ENCODE data around the gene ADAMTS6. TPM values are rescaled to one million over a fixed set of nuclear protein-coding genes. Genes with fewer than 3 reads are reported as not detected.

The ADAMTS6 gene
- total and polyA plus RNA-seq, 2 donors (not counting 1 experiment from before 2014, with no cell fraction given): 3.6 to 12.3 TPM

- H3K9me3 Mint-ChIP-seq (ENCODE audit: insufficient read depth): no peaks in the 10 kb centered on the region
- intact Hi-C loops (cut with micrococcal nuclease): no loop called here
These were observed 149.1 kb downstream of the ADAMTS6 start for GRCh38 chr5:65332591-65332990.

GRCh38 chr5:65329266-65329665, 152.5 kb downstream of the ADAMTS6 start:
- no peak for ATAC-seq (ENCODE audit: low read depth)
- no peak for DNase-seq
- Histone ChIP-seq H3K4me1 (ENCODE audit: control insufficient read depth in 2 of 2, insufficient read depth in 2 of 2, low read length in 2 of 2) (no peaks in the 10 kb centered on the region), H3K9me3 (ENCODE audit: control extremely low read depth in 1 of 3, control insufficient read depth in 2 of 3, insufficient read depth in 1 of 3, low read length in 2 of 3) (no peaks in the 10 kb centered on the region), H2AFZ (ENCODE audit: insufficient read depth, low read depth, low read length, poor library complexity, severe bottlenecking) (no peak overlapping the region), H3K4me2 (replicated peaks; ENCODE audit: low read depth, low read length, poor library complexity, severe bottlenecking) (no peak overlapping the region), H3K36me3 (replicated peaks in 1 of 2; ENCODE audit: control extremely low read depth in 1 of 2, control insufficient read depth in 1 of 2, extremely low read depth in 1 of 2, insufficient read depth in 2 of 2, low read length in 1 of 2) (no peaks in the 10 kb centered on the region), H3K27me3 (replicated peaks in 1 of 4; ENCODE audit: control extremely low read depth in 1 of 4, control insufficient read depth in 3 of 4, insufficient read depth in 4 of 4, low read length in 3 of 4) (no peaks in the 10 kb centered on the region), H3K9ac (ENCODE audit: low read length) (no peak overlapping the region), H3K4me3 (ENCODE audit: control extremely low read depth in 1 of 5, extremely low read depth in 1 of 5, insufficient read depth in 1 of 5, low read depth in 2 of 5, low read length in 4 of 5) (no peak overlapping the region), H3K79me2 (ENCODE audit: control insufficient read depth, insufficient read depth, low read length) (no peaks in the 10 kb centered on the region), H4K20me1 (ENCODE audit: control insufficient read depth, insufficient read depth, low read length, poor library complexity, severe bottlenecking) (no peaks in the 10 kb centered on the region), H3K27ac (ENCODE audit: low read length in 2 of 2) (no peak overlapping the region)
- Mint-ChIP-seq H3K27ac (no peak overlapping the region), H3K9me3 (ENCODE audit: insufficient read depth) (no peaks in the 10 kb centered on the region), H3K4me3 (no peak overlapping the region), H3K4me1 (no peaks in the 10 kb centered on the region), H3K27me3 (no peaks in the 10 kb centered on the region)
- ChIA-PET POLR2A (no interaction called here), CTCF (no interaction called here)
- TF ChIP-seq, protein P1, sequence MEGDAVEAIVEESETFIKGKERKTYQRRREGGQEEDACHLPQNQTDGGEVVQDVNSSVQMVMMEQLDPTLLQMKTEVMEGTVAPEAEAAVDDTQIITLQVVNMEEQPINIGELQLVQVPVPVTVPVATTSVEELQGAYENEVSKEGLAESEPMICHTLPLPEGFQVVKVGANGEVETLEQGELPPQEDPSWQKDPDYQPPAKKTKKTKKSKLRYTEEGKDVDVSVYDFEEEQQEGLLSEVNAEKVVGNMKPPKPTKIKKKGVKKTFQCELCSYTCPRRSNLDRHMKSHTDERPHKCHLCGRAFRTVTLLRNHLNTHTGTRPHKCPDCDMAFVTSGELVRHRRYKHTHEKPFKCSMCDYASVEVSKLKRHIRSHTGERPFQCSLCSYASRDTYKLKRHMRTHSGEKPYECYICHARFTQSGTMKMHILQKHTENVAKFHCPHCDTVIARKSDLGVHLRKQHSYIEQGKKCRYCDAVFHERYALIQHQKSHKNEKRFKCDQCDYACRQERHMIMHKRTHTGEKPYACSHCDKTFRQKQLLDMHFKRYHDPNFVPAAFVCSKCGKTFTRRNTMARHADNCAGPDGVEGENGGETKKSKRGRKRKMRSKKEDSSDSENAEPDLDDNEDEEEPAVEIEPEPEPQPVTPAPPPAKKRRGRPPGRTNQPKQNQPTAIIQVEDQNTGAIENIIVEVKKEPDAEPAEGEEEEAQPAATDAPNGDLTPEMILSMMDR (IDR thresholded peaks at IDR 0.05): no peak
- no peak for TF ChIP-seq EZH2 (IDR thresholded peaks at IDR 0.05; ENCODE audit: borderline replicate concordance, insufficient read depth, low read depth, low read length, poor library complexity, severe bottlenecking)
- no CpG with 5 or more reads among the region's 2 CpGs for WGBS (ENCODE audit: insufficient coverage)
- intact Hi-C loops (cut with micrococcal nuclease): no loop called here

More at GRCh38 chr5:65332591-65332990, 149.1 kb downstream of the ADAMTS6 start:
- no CpG with 5 or more reads among the region's 1 CpG for WGBS (ENCODE audit: insufficient coverage)
- ATAC-seq (ENCODE audit: low read depth) (no peak), DNase-seq (no peak)
- Histone ChIP-seq H3K27me3 (replicated peaks in 1 of 4; ENCODE audit: control extremely low read depth in 1 of 4, control insufficient read depth in 3 of 4, insufficient read depth in 4 of 4, low read length in 3 of 4) (no peaks in the 10 kb centered on the region), H3K27ac (ENCODE audit: low read length in 2 of 2) (no peak overlapping the region), H3K4me2 (replicated peaks; ENCODE audit: low read depth, low read length, poor library complexity, severe bottlenecking) (no peak overlapping the region), H3K4me1 (ENCODE audit: control insufficient read depth in 2 of 2, insufficient read depth in 2 of 2, low read length in 2 of 2) (no peaks in the 10 kb centered on the region), H3K36me3 (replicated peaks in 1 of 2; ENCODE audit: control extremely low read depth in 1 of 2, control insufficient read depth in 1 of 2, extremely low read depth in 1 of 2, insufficient read depth in 2 of 2, low read length in 1 of 2) (no peaks in the 10 kb centered on the region), H2AFZ (ENCODE audit: insufficient read depth, low read depth, low read length, poor library complexity, severe bottlenecking) (no peak overlapping the region), H3K9ac (ENCODE audit: low read length) (no peak overlapping the region), H3K79me2 (ENCODE audit: control insufficient read depth, insufficient read depth, low read length) (no peaks in the 10 kb centered on the region), H3K9me3 (ENCODE audit: control extremely low read depth in 1 of 3, control insufficient read depth in 2 of 3, insufficient read depth in 1 of 3, low read length in 2 of 3) (no peaks in the 10 kb centered on the region), H4K20me1 (ENCODE audit: control insufficient read depth, insufficient read depth, low read length, poor library complexity, severe bottlenecking) (no peaks in the 10 kb centered on the region), H3K4me3 (ENCODE audit: control extremely low read depth in 1 of 5, extremely low read depth in 1 of 5, insufficient read depth in 1 of 5, low read depth in 2 of 5, low read length in 4 of 5) (no peak overlapping the region)
- TF ChIP-seq EZH2 (IDR thresholded peaks at IDR 0.05; ENCODE audit: borderline replicate concordance, insufficient read depth, low read depth, low read length, poor library complexity, severe bottlenecking): no peak
- TF ChIP-seq, protein P1 (IDR thresholded peaks at IDR 0.05): no peak
- no peaks in the 10 kb centered on the region for H3K4me1 Mint-ChIP-seq
- no peak overlapping the region for H3K27ac Mint-ChIP-seq
- H3K27me3 Mint-ChIP-seq: no peaks in the 10 kb centered on the region
- ChIA-PET CTCF (no interaction called here), POLR2A (no interaction called here)
- no peak overlapping the region for H3K4me3 Mint-ChIP-seq
